ENCODE data around the gene ELMO1.
A peak's percentile ranks its signal among the peaks of the same experiment; 100 is the strongest.

Gene ELMO1

GRCh38 chr7:37344886-37345579 is 103.6 kb downstream of the ELMO1 start:
- DNase-seq (ENCODE audit: low spot score), result no peak

GRCh38 chr7:37342688-37343471 is 105.8 kb downstream of the ELMO1 start:
- DNase-seq (ENCODE audit: low spot score), result peak; percentile 86

- no peak for DNase-seq (ENCODE audit: low spot score)
Measured at GRCh38 chr7:37342176-37342687, 106.4 kb downstream of the ELMO1 start.

- DNase-seq (ENCODE audit: low spot score), result peak; percentile 47
Measured at GRCh38 chr7:37341033-37341630, 107.5 kb downstream of the ELMO1 start.

GRCh38 chr7:37338966-37339365 is 109.7 kb downstream of the ELMO1 start:
- no peak for DNase-seq (ENCODE audit: low spot score)

GRCh38 chr7:37337522-37337921 is 111.1 kb downstream of the ELMO1 start:
- no peak for DNase-seq (ENCODE audit: low spot score)

GRCh38 chr7:37336259-37336658 is 112.4 kb downstream of the ELMO1 start:
- peak; percentile 38 for DNase-seq (ENCODE audit: low spot score)

- no peak for DNase-seq (ENCODE audit: low spot score)
Measured at GRCh38 chr7:37333075-37333474, 115.6 kb downstream of the ELMO1 start.

- no peak for DNase-seq (ENCODE audit: low spot score)
Measured at GRCh38 chr7:37332243-37333016, 116.2 kb downstream of the ELMO1 start.

- no peak for DNase-seq (ENCODE audit: low spot score)
Measured at GRCh38 chr7:37330775-37331174, 117.9 kb downstream of the ELMO1 start.

GRCh38 chr7:37329940-37330339 is 118.7 kb downstream of the ELMO1 start:
- DNase-seq (ENCODE audit: low spot score), result no peak

GRCh38 chr7:37327288-37327687 is 121.4 kb downstream of the ELMO1 start:
- no peak for DNase-seq (ENCODE audit: low spot score)

- DNase-seq (ENCODE audit: low spot score), result no peak
Measured at GRCh38 chr7:37323966-37324365, 124.7 kb downstream of the ELMO1 start.

- DNase-seq (ENCODE audit: low spot score), result no peak
Measured at GRCh38 chr7:37322831-37323230, 125.8 kb downstream of the ELMO1 start.

- DNase-seq (ENCODE audit: low spot score), result no peak
Measured at GRCh38 chr7:37320848-37321468, 127.7 kb downstream of the ELMO1 start.

- DNase-seq (ENCODE audit: low spot score), result no peak
Measured at GRCh38 chr7:37320140-37320847, 128.4 kb downstream of the ELMO1 start.

- peak; percentile 38 for DNase-seq (ENCODE audit: low spot score)
Measured at GRCh38 chr7:37318541-37318940, 130.1 kb downstream of the ELMO1 start.

GRCh38 chr7:37315772-37316715 is 132.6 kb downstream of the ELMO1 start:
- DNase-seq (ENCODE audit: low spot score), result no peak

- no peak for DNase-seq (ENCODE audit: low spot score)
Measured at GRCh38 chr7:37312608-37313007, 136.1 kb downstream of the ELMO1 start.

GRCh38 chr7:37311355-37311754 is 137.3 kb downstream of the ELMO1 start:
- DNase-seq (ENCODE audit: low spot score), result peak; percentile 72
